NCI-H2081 (cell line): ENCODE results near the gene CLEC1B.
"Not testable (repeated sequence)": the region's sequence is repeated elsewhere in the genome, so short reads cannot be mapped to it uniquely, and the experiment has no call there.

Experiments
- DNase-seq, 2 experiments: peaks; one replicate each; lab custom pipeline; 2025; lab: John Stamatoyannopoulos, UW

The CLEC1B gene

DNA sequence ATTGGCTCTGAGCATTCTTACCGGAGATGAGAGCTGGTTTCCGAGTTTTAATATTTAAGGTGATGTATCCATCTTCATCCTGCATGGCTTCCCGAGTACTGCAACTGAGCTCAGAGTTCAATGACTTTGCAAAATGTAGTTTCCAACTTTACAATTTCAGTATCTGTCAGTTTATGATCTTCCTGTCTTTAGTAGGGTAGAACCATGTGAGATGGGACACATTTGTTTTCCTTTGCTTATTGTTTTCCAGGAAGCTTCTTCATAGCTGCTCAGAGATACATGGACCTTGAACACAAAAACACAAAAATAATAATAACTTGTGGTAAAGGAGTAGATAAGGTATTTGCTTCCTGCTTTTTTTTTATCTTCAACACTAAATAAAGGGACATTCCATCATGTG lies at the start of gene CLEC1B:
Gene CLEC1B (minus strand): TSS at position 106 of the 400 bp plus-strand sequence. CDS start 21 bp downstream, at position 85.
- DNase-seq, result no peak

DNA sequence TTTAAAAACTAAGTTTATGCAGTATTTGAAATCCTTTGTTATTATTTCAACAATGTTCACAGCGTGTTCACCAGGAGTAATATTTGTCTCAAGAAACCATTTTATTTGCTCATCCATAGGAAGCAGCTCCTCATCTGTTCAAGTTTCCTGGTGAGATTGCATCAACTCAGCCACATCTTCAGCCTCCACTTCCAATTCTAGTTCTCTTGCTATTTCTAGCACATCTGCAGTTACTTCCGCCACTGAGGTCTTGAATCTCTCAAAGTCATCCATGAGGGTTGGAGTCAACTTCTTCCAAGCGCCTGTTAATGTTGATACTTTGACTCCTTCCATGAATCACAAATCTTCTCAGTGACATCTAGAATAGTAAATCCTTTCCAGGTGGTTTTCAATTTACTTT lies 49.6 kb upstream of the CLEC1B start:
- DNase-seq, result no peak

DNA sequence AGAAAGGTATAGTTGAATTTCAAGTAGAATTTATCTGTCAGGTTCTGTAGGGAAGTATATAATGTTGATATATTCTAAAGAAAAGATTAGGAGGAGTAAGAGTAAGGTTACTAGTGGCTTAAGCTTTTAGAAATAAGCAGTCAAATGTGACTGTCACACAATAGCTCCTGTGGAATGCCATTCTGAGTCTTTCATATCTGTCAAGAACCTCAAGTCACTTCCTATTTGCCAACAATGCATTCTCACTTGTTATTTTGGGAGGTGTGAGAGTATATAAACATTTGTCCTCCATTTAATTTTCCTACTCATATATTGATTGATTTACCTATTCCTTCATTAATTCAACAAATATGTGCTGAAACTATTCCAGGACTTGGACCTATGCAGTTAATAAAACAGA lies 43.2 kb upstream of the CLEC1B start:
- DNase-seq, result no peak

DNA sequence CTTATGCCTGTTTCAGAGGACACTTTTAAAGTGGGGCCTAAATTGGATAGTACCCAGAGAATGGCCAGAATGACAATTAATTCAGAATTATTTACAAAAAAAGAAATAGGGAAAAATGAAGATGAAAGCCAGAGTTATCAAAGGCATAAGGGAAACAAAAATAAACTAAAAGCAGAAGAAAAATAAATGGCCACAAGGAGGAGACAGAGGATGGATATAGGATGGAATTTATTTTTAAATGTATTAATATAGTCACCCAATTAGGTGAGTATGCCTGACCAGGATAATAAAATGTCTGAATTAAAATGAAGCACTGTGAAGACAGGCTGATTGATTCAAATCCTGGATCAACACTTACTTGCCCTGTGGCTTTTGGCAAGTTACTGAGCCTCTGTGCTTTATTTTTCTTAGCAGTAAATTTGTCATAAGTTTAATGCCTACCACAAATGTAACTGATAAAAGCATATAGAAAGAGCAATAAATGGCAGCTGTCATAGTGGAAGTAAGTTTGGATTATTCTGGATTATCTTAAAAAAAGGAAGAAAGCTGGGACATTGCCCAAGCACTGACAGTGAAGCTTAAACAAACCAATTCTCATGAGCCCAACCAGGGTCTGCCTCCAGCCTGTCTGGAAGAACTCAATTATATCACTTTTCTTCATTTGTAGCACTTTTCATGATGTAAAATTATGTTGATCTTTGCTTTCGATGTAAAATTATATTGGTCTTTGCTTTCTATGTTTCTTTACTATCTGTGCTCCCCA lies 35.0 kb upstream of the CLEC1B start:
- no peak for DNase-seq

DNA sequence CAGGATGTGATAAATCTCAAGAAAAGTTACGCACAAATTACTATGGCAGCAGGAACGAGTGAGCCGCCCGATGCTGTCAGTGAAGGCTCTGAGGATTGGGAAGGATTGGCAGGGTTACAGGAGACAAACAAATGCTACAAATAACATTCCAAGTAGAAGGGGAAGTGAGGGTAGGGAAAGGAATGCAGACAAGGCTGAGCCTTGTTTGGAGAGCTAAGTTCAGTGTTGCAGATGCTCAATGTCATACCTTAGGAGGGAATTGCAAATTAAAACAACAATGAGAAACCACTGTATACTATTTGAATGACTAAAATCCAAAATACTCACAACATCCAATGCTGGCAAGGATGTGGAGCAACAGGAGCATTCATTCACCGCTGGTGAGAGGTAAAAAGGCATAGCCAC lies 32.9 kb upstream of the CLEC1B start:
- DNase-seq, result no peak

DNA sequence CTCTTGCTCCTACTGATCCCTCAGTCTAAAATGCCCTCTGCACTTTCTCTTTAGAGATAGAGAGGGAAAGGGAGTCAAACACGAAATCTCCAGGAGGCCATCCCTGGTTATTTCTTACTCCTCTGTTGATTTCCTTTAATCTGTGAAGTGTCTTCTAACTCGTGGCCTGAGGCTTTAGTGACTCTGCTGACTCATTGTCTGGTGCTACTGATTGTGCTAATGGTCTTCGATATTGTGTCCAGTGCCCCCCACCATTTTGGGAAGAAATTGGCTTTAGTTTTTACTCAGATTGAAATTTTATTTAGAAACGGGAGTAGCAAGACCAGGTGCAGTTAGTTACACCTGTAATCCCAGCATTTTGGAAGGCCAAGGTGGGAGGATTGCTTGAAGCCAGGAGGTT lies 32.4 kb upstream of the CLEC1B start:
- no peak for DNase-seq

DNA sequence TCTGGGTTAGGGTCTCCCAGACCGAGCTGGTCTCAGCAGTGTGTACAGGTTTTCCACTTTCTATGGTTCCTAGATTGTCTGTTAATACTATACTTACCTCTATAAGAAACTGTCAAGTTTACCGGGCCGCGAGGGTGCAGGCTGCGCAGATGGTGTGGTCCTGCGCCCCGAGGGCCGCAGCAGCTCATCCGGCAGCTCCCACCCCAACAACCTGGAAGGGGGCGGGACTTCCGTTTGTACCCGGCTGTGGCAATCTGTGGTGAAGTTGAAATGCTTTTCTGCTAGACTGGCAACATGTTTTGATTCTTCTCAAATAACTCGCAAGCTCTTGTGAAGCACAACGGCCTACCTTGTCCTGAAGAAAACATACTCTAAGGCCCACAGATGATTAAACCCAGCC lies 31.5 kb upstream of the CLEC1B start, which contains the start of gene CLEC9A:
Gene CLEC9A (plus strand): TSS at position 237 of the 400 bp plus-strand sequence. CDS start 22,006 bp downstream, outside the sequence.
- DNase-seq, result no peak

DNA sequence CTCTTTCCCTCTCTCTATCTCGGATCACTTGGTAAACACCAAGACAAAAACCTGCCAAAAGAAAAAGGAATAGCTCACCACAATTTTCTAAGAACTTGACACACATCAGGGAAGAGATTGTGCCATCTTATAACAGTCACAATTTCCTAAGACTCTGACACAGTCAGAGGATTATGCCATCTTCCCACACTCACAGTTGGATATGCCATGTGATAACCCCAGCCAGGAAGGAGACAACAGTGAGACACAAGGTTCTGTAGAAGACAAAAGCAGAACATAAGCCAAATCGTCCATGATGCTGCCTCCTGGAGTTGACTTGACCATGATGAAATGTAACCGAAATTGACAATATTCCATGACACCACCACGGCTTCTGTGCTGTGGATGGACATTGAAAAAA lies 28.8 kb upstream of the CLEC1B start:
- no peak for DNase-seq

DNA sequence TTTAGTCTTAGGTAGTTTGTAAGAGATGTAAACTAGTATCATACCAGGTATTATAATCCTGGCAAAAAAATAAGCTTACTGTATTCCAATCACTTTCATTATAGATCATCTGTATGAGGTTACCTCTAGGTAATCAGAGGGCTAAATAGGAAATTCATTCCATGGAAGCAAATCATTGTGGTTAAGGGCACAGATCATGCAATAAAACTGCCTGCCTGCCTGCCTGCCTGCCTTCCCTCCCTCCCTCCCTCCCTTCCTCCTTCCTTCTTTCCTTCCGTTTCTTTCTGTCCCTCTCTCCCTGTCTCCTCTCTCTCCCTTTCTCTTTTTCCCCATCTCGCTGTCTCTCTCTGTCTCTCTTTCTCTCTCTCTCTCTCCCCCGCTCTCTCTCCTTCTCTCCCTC lies 28.4 kb upstream of the CLEC1B start:
- DNase-seq, result no peak

DNA sequence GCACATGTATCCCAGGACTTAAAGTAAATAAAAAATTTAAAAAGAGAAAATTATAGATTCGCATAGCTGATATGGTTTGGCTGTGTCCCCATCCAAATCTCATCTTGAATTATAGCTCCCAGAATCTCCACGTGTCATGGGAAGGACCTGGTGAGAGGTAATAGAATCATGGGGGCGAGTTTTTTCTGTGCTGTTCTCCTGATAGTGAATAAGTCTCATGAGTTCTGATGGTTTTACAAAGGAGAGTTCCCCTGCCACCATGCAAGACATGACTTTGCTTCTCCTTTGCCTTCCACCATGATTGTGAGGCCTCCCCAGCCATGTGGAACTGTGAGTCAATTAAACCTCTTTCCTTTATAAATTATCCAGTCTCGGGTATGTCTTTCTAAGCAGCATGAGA lies 27.7 kb upstream of the CLEC1B start:
- DNase-seq, result not testable (repeated sequence)

DNA sequence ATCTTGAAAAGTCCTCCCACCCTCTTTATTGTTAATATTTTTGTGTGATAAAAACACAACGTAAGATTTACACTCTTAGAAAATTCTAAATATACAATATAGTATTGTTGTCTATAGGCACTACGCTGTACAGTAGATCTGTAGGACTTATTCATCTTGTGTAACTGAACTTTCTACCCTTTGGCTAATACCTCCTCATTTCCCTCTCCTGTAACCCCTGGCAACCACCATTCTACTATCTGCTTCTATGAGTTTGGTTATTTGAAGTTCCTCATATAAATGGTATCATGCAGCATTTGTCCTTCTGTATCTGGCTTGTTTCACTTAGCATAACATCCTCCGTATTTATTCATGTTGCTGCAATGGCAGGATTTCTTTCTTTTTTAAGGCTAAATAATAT lies 26.3 kb upstream of the CLEC1B start:
- DNase-seq, result no peak

DNA sequence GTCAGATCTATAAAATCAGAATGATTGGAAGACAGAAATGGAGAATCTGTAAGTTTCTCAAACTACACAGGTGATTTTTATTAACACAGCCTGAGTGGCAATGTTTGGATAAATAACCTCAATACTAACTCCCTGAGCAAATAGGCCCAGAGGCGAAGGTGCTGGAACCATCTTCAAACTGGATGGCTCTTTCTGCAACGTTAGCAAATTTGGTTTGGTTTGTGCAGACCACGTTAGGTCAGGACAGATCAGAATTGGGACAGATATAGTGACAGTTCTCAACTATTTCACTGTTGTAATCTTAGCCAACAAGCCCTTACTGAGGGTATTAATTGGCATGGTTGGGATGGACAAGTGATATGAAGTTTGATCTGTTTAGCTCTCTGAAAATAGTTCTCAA lies 22.4 kb upstream of the CLEC1B start:
- DNase-seq, result no peak

DNA sequence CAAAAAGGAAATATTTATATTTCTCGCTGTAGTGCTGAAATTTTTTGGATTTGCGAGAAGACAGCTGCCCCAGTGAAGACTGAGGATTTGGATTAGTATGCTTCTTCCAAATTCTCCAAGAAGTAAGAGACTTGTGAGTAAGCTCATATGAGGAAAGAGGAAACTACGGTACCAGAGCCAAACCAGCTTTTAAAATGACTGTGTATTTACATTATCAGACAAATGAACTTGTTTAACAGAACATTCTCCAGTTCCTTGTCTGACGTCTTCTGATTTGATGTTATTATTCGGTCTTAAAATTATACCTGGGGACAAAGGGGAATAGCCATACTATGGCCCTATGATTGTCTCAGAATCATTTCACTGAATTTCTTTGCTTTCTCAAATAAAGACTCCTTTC lies 19.5 kb upstream of the CLEC1B start:
- no peak for DNase-seq

DNA sequence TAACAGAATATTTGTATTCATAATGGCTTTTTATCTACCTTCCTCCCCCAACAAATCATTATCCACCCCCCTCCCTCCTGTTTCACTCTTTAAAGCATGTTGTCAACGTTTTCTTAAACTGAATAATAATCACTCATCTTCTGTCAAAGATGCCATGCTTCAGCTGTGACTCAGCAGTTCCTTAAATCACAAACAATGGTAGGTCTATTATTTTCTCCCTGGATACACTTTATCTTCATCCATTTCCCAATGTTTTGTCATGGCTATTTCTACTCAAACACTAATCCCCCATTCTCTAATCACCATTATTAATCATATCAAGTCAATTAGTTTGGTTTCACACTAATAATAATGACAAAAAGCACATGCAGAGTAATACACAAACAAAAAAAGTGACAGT lies 18.0 kb upstream of the CLEC1B start:
- no peak for DNase-seq

DNA sequence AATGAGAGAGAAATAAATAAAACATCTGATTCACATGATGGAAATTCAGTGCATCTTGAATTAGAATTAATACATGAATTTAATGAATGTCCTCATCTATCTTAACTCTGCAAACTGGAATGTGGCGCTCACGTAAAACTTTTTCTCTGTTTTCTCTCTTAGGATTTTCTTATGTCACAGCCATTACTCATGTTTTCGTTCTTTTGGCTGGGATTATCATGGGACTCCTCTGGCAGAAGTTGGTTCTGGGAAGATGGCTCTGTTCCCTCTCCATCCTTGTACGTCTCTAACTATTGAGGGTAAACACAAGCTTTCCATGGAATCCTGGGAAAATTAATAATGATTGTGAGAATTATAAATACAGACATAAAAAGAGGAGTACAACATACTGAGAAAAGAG lies 16.5 kb upstream of the CLEC1B start:
- no peak for DNase-seq

DNA sequence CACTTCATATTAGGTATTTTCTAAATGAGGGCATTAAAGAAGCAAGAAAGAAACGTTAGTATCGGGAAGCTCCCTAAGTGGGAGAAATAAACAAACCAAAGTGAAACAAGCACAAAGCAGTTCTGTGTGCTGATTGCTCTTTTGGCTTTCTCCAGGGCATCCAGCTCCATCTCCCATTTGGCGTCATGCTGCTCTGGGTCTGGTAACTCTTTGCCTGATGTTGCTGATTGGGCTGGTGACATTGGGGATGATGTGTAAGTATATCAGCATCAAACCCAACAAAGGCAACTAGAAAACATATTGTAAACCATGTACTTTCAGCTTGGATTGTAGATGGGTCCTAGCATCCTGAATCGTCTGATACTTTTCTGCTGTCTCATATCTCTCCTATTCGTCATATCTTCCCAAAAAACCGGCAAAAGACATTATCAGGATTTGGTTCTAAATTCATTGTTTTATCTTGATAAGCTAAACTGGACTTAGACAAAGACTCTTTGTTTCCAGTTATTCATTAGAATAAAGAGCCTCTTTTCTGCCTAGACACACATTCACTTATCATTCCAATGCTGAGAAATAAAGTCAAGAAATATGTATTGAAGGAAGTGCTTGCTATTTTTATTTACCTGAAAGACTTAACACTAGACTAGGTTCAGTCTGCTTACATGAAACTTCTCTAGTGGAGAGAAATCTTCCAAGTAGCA lies 13.9 kb upstream of the CLEC1B start:
- no peak for DNase-seq

DNA sequence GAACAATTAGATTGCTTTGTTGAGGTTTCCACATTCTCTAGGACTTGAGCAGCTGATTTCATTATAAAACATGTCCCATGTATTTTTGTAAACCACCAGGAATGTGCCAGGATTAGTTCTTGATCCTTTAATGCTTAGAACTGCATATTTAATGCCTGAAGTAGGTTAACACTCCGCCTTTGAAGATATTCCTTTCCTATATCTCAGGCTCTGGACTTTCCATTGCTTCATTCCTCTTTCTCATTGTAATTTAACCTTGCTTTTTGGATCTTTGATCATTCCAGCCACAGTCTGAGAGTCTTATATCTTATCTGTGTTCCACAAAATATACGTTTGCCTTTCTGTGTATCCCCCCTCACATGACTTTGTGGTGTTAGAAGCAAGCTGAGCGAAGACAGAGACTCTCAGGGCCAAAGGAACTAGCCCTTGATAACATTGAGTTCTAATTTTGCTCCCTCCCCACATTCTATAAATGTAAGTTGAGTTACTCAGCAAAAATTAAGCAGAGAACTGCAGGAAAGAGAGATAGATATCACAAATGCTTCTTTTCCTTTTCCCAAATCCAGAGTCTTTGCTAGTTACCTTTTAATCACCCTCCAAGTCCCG lies 2.4 kb upstream of the CLEC1B start:
- no peak for DNase-seq

DNA sequence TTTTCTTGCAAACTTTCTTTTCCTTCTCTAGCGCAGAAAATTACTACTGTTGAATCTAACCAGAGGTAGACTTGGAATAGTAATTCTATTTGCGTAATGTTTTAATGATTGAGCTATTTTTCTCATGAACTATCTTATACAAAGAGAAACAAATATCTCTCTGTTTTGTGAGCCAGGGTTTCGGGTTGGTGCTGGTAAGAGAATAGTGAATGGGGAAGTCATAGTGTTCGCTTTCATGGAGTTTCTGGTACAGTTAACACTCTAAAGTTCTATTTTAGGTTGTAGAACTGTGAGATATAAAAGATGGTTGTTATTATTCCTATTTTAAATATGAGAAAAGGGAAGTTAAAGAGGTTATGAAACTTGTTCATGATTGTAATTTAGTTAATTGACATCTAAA lies 6.6 kb downstream of the CLEC1B start:
- DNase-seq, result no peak

DNA sequence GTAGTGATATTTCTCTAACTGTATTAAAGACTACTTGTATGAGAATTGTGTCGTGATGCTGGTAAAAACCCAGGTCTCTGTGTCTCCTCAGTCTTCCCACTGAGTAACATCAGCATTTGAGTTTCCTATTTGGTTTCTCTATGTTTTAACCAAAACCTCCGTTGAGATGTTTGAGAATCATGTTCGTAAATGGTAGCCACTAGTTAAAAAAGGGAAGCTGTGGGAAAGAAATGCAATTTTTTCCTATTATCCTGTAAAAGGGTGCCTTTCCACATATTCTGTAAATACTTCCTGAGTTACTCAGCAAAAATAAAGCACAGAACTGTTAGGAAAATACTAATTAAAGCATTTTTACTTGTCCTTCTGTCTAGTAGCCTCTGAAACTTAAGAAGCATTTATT lies 7.0 kb downstream of the CLEC1B start:
- no peak for DNase-seq

DNA sequence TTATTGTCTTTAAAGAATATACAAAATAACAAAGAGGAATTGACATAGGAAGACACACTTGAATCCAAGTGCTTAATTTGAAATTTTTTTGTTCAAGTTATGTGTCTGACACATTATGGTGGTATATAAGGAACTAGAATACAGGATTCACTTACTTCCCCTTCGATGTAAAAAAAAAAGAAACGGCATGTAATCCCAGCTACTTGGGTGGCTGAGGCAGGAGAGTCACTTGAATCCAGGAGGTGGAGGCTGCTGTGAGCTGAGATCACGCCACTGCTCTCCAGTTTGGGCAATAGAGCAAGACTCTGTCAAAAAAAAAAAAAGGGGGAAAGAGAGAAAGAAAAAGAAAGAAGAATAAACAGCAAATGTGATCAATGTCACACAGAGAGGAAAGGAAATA lies 18.8 kb downstream of the CLEC1B start:
- DNase-seq, result no peak

DNA sequence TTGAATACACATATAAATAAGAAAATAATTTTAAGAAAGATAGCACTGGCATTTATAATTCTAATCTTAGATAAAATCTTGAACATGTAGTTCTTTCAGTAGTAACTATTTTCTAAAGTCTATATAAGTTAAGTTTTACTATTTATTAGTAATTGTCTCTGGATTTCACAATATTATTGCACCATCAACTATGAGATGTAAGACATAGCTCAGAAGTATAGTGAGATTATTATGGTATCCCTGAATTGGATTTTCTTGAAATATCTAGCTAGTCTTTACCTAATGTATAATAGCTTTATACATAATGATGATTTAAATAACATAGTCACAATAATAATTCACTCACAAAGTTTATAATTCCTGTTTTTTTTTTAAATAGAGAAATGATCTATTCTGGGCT lies 21.0 kb downstream of the CLEC1B start:
- DNase-seq, result no peak

DNA sequence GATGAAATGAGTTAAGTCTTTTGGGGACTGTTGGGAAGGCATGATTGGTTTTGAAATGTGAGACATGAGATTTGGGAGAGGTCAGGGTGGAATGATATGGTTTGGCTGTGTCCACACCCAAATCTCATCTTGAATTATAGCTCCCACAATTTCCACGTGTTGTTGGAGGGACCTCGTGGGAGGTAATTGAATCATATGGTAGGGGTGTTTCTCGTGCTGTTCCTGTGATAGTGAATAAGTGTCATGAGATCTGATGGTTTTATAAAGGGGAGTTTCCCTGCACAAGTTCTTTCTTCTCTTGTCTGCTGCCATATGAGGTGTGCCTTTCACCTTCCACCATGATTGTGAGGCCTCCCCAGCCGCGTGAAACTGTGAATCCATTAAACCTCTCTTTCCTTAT lies 22.3 kb downstream of the CLEC1B start:
- not testable (repeated sequence) for DNase-seq

DNA sequence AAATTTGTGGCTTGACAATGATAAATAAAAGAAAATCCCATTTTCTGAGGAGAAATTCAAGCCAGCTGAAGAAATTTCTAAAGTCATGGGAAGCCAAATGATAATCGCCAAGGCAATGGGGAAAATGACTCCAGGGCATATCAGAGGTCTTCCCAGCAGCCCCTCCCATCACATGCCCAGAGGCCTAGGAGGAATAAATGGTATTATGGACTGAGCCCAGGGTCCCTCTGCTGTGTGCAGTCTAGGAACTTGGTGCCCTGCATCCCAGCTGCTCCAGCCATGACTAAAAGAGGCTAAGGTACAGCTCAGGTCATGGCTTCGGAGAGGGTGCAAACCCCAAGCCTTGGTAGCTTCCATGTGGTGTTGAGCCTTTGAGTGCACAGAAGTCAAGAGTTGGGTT lies 23.3 kb downstream of the CLEC1B start:
- DNase-seq, result no peak
